ENCODE data around the gene CORO7.

Gene CORO7

GRCh38 chr16:4416200-4417032, at the start of gene CORO7:
Gene CORO7 (minus strand): TSS chr16:4416596. CDS start chr16:4416518, 78 bp downstream.
- DNase-seq, result peak; percentile 86

DNA sequence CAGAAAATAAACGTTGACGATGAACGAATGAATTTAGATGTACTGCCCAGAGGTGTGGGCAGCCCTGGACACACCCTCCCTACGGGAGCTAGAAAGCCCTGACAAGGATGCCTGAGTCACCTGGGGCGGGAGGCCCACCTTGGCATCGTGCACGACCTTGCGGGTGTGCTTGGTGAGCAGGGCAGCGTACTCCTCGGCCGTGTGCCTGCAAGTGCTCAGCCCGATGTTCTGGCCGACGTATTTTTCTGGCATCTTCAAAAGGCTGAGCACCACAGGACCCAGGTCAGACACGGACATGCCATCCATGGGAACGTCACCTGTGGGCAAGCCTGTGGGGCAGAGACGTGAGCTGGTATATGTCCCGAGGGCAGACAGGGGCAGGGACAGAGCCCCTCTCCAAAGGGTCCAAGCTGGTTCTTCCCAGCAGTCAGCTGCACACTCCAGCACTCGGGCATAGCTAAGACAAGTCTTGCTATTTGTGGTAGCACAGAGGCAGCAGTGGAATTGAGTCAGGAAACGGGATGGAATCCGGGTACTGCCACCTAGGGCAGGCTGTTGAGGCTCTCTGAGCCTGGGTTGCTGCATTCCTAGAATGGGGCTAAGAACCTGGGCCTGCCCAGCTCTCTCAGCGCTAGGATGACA, 47.2 kb upstream of the CORO7 start:
- no peak for DNase-seq

- DNase-seq, result no peak
Observed at GRCh38 chr16:4461250-4462085, 45.1 kb upstream of the CORO7 start.

DNA sequence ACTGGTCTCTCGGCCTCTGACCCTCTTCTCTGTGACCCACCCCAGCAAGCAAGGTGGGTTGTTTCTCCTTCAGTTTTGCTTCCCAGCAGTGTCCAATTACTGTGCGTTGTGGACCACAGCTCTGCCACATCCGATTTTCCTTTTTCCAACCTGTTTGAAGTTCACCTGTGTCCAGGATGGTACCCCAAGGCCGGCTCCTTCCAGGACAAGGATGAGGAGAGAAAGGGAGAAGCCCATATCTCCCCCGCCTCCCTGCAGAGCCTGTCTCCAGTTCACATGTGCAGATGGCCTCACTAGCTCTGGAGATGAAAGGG, 44.5 kb upstream of the CORO7 start:
- DNase-seq, result no peak

DNA sequence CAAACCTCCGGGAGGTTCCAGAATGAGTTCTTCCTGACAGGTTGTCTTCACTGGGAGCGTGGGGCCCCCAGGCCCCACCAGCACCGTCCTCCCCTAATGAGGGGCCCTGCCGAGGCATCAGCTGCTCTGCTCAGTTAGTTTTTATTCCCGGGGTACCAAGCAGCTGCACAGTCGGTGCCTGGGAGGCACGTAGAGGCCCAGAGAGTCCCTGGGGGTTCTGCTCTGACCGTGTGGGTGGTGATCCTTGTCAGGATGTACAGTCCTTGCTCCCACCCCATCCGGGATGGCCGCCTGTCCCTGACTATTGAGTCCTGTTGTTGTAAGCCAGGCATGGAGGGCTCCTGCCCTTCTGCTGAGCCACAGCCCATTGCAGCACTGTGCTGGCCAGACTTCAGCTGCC, 39.6 kb upstream of the CORO7 start:
- DNase-seq, result no peak

DNA sequence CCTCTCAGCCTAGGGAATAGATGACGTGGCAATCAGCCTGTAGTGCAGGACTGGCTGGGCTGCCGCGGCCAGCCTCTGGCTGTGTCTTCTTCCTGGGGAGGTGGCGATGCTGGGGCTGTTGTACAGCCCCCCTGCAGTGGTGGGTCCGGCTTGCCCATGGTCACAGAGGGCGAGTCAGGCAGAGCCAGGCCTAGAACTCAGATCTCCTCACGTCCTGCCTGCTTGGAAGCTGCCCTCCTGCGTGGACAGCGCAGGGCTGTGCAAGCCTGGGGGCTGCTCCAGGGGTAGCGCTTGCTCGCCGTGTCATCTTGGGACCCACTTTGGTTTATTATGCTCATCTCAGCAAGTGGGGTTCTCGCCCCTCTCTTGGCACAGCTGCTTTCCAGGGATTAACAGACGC, 38.7 kb upstream of the CORO7 start:
- DNase-seq, result no peak

GRCh38 chr16:4454623-4455022, 38.2 kb upstream of the CORO7 start:
- DNase-seq, result peak; percentile 5

DNA sequence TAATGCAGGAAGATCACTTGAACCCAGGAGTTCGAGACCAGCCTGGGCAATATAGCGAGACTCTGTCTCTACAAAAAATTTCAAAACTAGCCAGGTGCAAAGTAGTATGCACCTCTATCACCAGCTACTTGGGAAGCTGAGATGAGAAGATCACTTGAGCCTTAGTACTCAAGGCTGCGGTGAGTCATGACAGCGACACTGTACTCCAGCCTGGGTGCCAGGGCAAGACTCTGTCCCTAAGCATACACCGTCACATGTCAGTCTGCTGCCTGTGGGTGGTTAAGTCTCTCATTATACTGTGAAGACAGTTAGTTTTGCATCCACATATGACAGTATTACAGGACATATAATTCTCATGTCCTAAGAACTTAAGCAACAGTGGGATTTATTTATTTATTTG, 36.3 kb upstream of the CORO7 start:
- DNase-seq, result no peak

GRCh38 chr16:4450931-4451519, 34.6 kb upstream of the CORO7 start:
- DNase-seq, result no peak

- DNase-seq, result no peak
Observed at GRCh38 chr16:4450430-4450829, 34.0 kb upstream of the CORO7 start.

GRCh38 chr16:4443986-4444385, 27.6 kb upstream of the CORO7 start:
- DNase-seq, result no peak

DNA sequence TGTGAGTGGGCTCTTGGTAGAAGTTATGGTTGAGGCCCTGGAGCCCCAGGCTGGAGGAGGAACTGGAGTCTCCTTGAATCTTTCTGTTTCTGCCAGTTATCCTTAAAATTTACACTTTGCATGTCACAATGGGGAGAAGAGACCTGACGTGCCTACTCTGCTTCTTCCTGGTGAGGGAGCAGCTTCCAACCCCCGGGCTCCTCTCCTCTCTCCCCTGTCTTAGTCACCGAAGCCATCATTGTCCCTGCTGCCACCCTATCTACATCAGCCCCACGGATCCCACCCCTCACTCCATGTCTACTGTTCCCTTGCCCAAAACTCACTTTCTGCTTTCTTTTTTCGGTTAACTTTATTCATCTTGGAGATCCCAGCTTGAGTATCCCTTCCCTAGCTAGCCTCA, 26.9 kb upstream of the CORO7 start:
- DNase-seq, result no peak

GRCh38 chr16:4442371-4442770, 26.0 kb upstream of the CORO7 start:
- DNase-seq, result no peak

DNA sequence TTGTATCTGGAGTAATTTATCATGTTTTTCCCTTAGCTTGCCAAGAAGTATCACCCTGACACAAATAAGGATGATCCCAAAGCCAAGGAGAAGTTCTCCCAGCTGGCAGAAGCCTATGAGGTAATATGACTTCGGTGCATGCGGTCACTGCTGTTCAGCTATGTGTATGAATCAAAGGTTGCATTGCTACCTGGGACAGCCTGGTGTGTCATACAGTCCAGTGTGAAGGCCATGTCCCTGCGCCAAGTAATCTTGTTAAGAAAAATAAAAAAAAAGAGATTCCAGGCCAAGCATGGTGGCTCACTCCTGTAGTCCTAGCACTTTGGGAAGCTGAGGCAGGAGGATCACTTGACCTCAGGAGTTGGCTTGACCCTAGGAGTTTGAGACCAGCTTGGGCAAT, 21.0 kb upstream of the CORO7 start:
- no peak for DNase-seq

DNA sequence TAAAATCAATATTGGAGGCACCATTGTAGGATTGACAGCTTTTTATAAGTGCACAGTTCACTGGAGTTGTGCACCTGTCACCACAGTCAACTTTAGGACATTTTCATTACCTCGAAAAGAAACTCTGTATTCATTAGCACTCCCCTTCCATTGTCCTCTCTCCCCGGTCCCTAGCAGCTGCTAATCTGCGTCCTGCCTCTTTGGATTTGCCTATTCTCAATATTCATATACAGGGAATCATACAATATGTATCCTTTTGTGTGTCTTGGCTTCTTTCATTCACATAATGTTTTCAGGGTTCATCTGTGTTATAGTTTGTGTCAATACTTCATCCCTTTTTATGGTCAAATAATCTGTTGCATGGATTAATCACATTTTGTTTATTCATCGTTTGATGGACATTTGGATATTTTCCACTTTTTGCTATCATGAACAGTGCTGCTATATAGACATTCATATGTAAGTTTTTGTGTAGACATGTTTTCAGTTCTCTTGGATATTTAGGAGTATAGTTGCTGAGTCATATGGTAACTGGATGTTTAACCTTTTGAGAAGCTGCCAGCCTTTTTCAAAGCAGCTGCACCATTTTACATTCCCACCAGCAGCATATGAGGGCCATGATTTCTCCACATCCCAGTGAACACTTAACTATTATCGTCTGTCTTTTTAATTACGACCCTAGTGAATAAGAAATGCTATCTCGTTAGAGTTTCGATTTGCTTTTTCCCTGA, 19.1 kb upstream of the CORO7 start:
- peak; percentile 11 for DNase-seq

GRCh38 chr16:4433914-4434787, 17.8 kb upstream of the CORO7 start:
- DNase-seq, result no peak

GRCh38 chr16:4433228-4433627, 16.8 kb upstream of the CORO7 start:
- DNase-seq, result no peak

GRCh38 chr16:4431023-4431422, 14.6 kb upstream of the CORO7 start:
- no peak for DNase-seq

DNA sequence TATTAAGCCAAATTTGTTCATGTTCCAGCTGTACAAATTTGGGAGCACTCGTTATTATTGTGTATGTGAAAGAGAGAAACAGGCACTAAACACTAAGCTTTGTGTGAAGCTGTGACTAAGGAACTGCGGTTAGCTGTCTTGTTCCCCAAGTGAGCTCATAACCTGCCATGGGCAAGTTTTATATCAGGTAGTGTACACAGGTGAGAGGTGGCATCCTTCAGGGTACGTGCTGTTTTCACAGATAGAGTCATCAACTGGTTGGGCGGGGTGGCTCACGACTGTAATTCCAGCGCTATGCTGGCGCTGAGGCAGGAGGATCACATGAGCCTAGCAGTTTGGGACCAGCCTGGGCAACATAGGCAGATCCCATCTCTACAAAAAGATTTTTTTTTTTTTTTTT, 12.1 kb upstream of the CORO7 start:
- no peak for DNase-seq

DNA sequence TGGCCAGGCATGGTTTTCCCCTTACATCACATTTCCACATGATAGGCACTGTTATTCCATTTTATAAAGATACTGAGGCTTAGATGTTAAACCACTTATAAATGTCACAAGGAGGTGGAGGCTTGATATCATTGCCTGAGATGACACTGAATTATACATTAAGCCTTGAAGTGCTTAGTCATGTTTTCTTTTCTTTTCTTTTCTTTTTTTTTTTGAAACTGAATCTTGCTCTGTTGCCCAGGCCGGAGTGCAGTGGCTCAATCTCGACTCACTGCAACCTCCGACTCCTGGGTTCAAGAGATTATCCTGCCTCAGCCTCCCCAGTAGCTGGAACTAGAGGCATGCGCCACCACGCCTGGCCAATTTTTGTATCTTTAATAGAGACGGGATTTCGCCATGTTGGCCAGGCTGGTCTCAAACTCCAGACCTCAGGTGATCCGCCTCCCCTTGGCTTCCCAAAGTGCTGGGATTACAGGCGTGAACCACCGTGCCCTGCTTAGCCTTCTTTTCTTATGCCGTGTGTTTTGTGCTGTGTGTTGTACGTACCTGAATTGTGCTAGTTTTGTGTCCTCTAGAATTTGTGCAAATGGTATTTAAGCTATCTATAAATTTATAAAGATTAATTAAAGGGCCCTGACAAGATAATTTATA, 10.5 kb upstream of the CORO7 start:
- DNase-seq, result no peak

GRCh38 chr16:4426021-4426684, 9.8 kb upstream of the CORO7 start:
- DNase-seq, result no peak

Data from fibroblast of upper back skin (primary cell).